Neutrophil (primary cell): ENCODE measurements around the gene C1QTNF5.

Source experiments
- H3K27ac ChIP-seq: fragments of 200-600 bp; sonication (generic); 2 replicates; pipeline ENCODE4 v1.5.1; 2016; ENCODE audit warnings: mild to moderate bottlenecking, moderate library complexity
- H3K27me3 ChIP-seq: fragments of 200-600 bp; sonication (generic); 2 replicates; pipeline ENCODE4 v1.6.0; 2016; ENCODE audit warnings: mild to moderate bottlenecking
- H3K36me3 ChIP-seq: fragments of 200-600 bp; sonication (generic); 2 replicates; pipeline ENCODE4 v1.5.1; 2017
- H3K4me1 ChIP-seq, 2 experiments: fragments of 200-600 bp in 1 of 2; sonication (generic) in 1 of 2; 1 replicate in 1 of 2; 2 replicates in 1 of 2; pipeline versions ENCODE4 v1.5.1 to v1.6.1; 2013 to 2016; ENCODE audit warnings: low read depth in 1 of 2, low read length in 1 of 2, mild to moderate bottlenecking in 1 of 2, moderate library complexity in 1 of 2; ENCODE audit not compliant: control insufficient read depth in 1 of 2, insufficient read depth in 1 of 2
- H3K4me3 ChIP-seq, 2 experiments: fragments of 200-600 bp in 1 of 2; sonication (generic) in 1 of 2; 1 replicate in 1 of 2; 2 replicates in 1 of 2; pipeline ENCODE4 v1.5.1; 2013 to 2016; ENCODE audit warnings: low read depth in 1 of 2, low read length in 1 of 2, mild to moderate bottlenecking in 1 of 2, moderate library complexity in 1 of 2
- H3K9me3 ChIP-seq: fragments of 200-600 bp; sonication (generic); 2 replicates; pipeline ENCODE4 v1.5.1; 2016
- CTCF ChIP-seq: fragments of 200-600 bp; sonication (generic); IDR thresholded peaks from 2 replicates; pipeline ENCODE4 v1.5.1; 2016; ENCODE audit warnings: antibody characterized with exemption

The C1QTNF5 gene

GRCh38 chr11:119347242-119347641 is 6.6 kb upstream of the C1QTNF5 start:
- TF ChIP-seq CTCF: no peak
- no peak overlapping the region for H3K27ac ChIP-seq

GRCh38 chr11:119346605-119347004 is 5.9 kb upstream of the C1QTNF5 start, which contains the start of gene MFRP:
MFRP (minus strand) TSS chr11:119346705; CDS start chr11:119346513, 192 bp downstream.
- Histone ChIP-seq H3K4me3 (no peak within 1 kb of the TSS), H3K9me3 (no peaks in the 10 kb centered on the region), H3K27me3 (peaks cover 80% of the 10 kb centered on the region), H3K4me1 (no peaks in the 10 kb centered on the region), H3K36me3 (no peaks in the 10 kb centered on the region), H3K27ac (no peak within 1 kb of the TSS)
- TF ChIP-seq CTCF: no peak

More at GRCh38 chr11:119347242-119347641, 6.6 kb upstream of the C1QTNF5 start:
- H3K4me3 ChIP-seq: no peak overlapping the region
- no peaks in the 10 kb centered on the region for H3K4me1 ChIP-seq
- peaks cover 80% of the 10 kb centered on the region for H3K27me3 ChIP-seq
- H3K36me3 ChIP-seq: no peaks in the 10 kb centered on the region
- no peaks in the 10 kb centered on the region for H3K9me3 ChIP-seq

- H3K27me3 ChIP-seq: peaks cover 83% of the 10 kb centered on the region
- H3K27ac ChIP-seq: no peak overlapping the region
- no peak overlapping the region for H3K4me3 ChIP-seq
- H3K4me1 ChIP-seq: peaks cover 6 to 7% of the 10 kb centered on the region in 2 experiments
- no peaks in the 10 kb centered on the region for H3K36me3 ChIP-seq
- no peaks in the 10 kb centered on the region for H3K9me3 ChIP-seq
- no peak for TF ChIP-seq CTCF
Measured at GRCh38 chr11:119345685-119346084, 5.0 kb upstream of the C1QTNF5 start.

- Histone ChIP-seq H3K4me3 (no peak overlapping the region), H3K27me3 (peaks cover 86% of the 10 kb centered on the region), H3K36me3 (no peaks in the 10 kb centered on the region), H3K4me1 (peaks cover 13 to 19% of the 10 kb centered on the region in 2 experiments), H3K9me3 (no peaks in the 10 kb centered on the region), H3K27ac (no peak overlapping the region)
- no peak for TF ChIP-seq CTCF
Measured at GRCh38 chr11:119344291-119345010, 3.8 kb upstream of the C1QTNF5 start.

GRCh38 chr11:119343726-119344125 is 3.0 kb upstream of the C1QTNF5 start:
- no peak overlapping the region for H3K27ac ChIP-seq
- H3K27me3 ChIP-seq: peaks cover 93% of the 10 kb centered on the region
- TF ChIP-seq CTCF: no peak
- H3K4me3 ChIP-seq: no peak overlapping the region
- no peaks in the 10 kb centered on the region for H3K9me3 ChIP-seq
- H3K4me1 ChIP-seq: peaks cover 14 to 20% of the 10 kb centered on the region in 2 experiments
- H3K36me3 ChIP-seq: no peaks in the 10 kb centered on the region
